ENCODE measurements around the gene HSPB6.

The HSPB6 gene

GRCh38 chr19:35744430-35745327, 12.2 kb downstream of the HSPB6 start:
- DNase-seq = peak; percentile 89

GRCh38 chr19:35743640-35744429, 13.0 kb downstream of the HSPB6 start:
- DNase-seq = no peak

GRCh38 chr19:35742121-35742724, 14.6 kb downstream of the HSPB6 start, which contains the start of gene IGFLR1:
TSS of gene IGFLR1 (minus strand) at chr19:35742452. CDS start at chr19:35741180, 1,272 bp downstream.
- DNase-seq = no peak

- DNase-seq = no peak
Measured at GRCh38 chr19:35741203-35741515, 15.7 kb downstream of the HSPB6 start.

- peak; percentile 86 for DNase-seq
Measured at GRCh38 chr19:35740423-35741202, 16.2 kb downstream of the HSPB6 start.

DNA sequence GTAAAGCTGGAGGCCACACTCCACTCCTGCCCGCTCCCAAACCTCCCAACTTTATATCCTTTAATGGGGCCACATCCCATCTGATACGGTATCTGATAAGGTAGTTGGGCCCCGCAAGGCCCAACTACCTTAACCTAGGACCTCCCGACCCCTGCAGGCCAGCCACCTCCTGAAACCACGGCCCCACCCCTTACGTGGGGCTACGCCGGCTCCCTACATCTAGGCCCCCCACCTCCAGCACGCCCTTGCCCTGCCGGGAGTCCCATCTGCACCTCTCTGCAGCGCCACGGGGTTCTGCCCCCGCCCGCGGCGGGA, 16.8 kb downstream of the HSPB6 start:
- DNase-seq = no peak

GRCh38 chr19:35739275-35740107, 17.3 kb downstream of the HSPB6 start:
- no peak for DNase-seq

DNA sequence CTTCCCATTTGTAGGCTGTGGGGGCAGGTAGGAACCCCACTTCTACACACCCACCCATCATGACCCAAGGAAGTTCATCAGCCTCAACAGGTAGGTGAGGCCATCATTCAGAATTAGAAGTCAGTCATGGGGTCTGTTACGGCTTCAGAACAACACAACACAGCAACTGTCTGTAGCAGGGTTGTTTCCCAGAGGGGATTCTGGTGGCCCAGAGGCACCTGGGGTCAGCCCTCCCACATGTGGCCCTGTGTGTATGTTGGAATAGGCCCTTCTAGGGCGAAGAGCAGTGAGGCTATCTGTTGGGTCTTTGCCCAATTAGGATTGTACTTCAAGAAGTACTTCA, 18.0 kb downstream of the HSPB6 start:
- no peak for DNase-seq

GRCh38 chr19:35738021-35738886, 18.6 kb downstream of the HSPB6 start:
- no peak for DNase-seq

- no peak for DNase-seq
Measured at GRCh38 chr19:35736913-35737886, 19.6 kb downstream of the HSPB6 start.

GRCh38 chr19:35734889-35735288, 21.9 kb downstream of the HSPB6 start:
- no peak for DNase-seq

GRCh38 chr19:35734273-35734672, 22.6 kb downstream of the HSPB6 start:
- no peak for DNase-seq

DNA sequence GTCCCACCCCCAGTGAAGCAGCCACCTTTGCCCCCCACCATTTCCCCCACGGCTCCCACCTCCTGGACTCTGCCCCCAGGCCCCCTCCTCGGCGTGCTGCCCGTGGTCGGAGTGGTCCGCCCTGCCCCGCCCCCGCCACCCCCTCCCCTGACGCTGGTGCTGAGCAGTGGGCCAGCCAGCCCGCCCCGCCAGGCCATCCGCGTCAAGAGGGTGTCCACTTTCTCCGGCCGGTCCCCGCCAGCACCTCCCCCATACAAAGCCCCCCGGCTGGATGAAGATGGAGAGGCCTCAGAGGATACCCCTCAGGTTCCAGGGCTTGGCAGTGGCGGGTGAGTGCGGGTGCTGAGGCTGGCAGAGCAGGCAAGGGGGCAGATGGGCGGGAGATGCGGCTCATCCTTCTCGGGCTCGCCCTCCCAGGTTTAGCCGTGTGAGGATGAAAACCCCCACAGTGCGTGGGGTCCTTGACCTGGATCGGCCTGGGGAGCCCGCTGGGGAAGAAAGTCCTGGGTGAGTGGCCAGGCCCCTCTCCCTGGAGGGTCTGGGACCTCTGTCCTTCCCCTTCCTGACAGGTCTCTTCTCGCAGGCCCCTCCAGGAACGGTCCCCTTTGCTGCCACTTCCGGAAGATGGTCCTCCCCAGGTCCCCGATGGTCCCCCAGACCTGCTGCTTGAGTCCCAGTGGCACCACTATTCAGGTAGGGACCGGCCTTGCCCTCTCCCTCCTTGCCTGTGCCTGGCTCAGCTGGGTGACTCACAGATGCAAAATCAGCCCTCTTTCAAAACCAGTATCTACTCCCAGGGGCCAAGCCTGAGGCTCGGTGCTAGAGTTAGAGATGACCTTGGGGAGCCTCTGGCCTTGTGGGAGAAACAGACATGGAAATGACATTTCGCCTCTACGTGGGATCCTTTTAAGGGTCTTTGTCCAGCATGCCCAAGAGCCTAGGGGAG, 23.4 kb downstream of the HSPB6 start:
- no peak for DNase-seq

DNA sequence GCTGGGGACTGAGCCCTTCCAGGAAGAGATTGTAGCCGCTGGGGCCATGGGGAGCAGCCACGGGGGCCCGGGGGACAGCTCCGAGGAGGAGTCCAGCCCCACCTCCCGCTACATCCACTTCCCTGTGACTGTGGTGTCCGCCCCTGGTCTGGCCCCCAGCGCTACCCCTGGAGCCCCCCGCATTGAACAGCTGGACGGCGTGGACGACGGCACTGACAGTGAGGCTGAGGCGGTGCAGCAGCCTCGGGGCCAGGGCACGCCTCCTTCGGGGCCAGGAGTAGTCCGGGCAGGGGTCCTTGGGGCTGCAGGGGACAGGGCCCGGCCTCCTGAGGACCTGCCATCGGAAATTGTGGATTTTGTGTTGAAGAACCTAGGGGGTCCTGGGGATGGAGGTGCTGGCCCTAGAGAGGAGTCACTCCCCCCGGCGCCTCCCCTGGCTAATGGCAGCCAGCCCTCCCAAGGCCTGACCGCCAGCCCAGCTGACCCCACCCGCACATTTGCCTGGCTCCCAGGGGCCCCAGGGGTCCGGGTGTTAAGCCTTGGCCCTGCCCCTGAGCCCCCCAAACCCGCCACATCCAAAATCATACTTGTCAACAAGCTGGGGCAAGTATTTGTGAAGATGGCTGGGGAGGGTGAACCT, 24.2 kb downstream of the HSPB6 start:
- no peak for DNase-seq

DNA sequence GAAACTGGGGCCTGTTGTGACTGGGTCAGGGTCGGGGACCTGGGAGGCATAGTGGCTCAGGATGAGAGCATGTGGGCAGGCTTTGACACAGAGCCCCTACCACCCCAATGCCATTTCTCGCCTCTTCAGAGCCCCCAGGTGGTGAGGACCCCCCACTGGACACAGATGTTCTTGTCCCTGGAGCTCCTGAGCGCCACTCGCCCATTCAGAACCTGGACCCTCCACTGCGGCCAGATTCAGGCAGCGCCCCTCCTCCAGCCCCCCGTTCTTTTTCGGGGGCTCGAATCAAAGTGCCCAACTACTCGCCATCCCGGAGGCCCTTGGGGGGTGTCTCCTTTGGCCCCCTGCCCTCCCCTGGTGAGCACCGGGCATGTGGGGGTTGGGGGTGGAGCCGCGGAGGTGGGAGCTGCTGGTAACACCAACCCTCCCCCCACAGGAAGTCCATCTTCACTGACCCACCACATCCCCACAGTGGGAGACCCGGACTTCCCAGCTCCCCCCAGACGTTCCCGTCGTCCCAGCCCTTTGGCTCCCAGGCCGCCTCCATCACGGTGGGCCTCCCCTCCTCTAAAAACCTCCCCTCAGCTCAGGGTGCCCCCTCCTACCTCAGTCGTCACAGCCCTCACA, 24.9 kb downstream of the HSPB6 start:
- no peak for DNase-seq

- no peak for DNase-seq
Measured at GRCh38 chr19:35731353-35731752, 25.5 kb downstream of the HSPB6 start.

- no peak for DNase-seq
Measured at GRCh38 chr19:35730326-35730725, 26.5 kb downstream of the HSPB6 start.

- no peak for DNase-seq
Measured at GRCh38 chr19:35729763-35730162, 27.1 kb downstream of the HSPB6 start.
